Inferior parietal cortex (tissue), 1 donor: ENCODE data around the gene MMP24OS.

ENCODE experiments used
- DNase-seq: peaks from one replicate; pipeline ENCODE4 v3.0.0-alpha.2; 2016; ENCODE audit errors: extremely low spot score

The MMP24OS gene

DNA sequence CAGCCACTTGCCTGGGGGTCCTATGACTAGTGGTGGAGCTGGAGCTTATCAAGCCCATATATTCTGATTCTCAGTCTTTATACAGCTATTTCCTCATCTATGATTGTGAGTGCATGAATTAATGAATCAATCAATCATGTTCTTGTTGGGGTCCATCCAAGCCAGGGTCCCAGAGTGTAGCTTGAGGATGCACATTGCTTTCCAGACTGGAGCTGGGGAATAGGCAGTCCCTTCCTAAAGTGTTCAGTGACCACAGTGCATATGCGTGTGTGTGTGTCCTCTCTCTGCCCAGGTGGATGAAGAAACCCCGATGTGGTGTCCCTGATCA is 26.3 kb downstream of the MMP24OS start:
- DNase-seq = no peak

DNA sequence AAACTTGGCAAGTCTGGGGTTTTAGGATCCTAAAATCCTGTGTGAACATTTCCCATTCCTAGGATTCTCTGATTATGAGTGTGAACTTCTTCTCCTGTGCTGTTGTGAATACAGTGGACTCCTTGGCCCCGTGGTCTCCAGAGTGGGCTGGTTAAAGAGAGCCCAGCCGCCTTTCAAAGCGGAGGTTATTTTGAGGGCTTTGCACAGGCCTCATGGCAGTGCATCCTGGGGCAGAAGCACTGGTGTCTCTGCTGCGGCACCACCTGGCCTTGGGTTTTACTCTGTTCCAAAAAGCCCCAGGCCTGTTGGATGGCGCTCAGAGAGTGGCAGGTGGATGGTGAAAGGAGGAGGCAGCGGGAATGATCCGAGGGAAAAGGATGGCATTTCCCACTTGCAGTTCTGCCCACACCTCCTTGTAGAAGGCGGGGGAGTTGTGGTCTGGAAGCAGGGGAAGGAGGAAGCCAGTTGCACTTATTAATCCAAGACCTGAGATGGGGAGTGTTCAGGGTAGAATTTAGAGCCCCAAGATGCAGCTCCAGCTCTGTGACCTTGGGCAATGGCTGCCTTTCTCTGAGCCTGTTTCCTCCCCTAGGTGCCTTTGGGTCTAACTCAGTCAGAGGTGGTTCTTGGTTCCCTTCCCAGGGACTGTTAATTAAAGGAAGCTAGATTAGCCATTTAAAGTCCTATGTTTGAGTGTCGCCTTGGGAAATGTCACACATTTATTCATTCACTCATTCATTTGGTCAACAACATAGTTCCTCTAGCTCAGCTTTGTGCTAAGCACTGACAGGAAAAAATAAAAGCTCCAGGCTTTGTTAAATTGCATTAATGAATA is 29.1 kb downstream of the MMP24OS start:
- no peak for DNase-seq

DNA sequence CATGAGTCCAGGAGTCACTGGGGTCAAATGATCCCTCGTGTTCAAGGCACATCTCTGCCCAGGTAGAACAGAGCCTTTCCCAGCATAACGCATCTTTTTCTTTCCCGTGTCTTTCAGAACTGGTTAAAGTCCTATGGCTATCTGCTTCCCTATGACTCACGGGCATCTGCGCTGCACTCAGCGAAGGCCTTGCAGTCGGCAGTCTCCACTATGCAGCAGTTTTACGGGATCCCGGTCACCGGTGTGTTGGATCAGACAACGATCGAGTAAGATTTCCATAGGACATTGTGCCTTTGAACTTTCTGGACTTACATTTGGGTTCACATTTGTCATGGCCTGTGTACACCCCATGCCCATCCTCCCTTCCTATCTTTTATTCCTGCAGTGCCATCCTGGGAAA is 31.2 kb downstream of the MMP24OS start:
- no peak for DNase-seq

DNA sequence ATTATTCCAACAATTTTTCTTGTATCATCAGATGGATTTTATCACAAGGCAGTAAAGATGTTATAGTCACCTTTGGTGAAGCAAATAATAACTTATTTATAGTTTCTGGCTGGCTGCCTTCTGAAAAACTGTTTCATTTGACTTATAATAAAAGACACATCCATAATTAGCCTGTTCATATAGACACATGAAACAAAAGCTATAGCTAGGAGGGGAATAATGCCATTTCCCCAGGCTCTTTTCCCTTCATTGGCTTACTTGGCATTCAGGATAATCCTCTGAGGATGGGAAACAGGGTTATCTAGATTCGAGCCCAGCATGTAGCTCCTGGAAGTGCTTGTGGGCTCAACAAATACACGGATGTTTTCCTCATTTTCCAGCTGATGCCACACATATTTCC is 33.9 kb downstream of the MMP24OS start:
- DNase-seq = no peak

DNA sequence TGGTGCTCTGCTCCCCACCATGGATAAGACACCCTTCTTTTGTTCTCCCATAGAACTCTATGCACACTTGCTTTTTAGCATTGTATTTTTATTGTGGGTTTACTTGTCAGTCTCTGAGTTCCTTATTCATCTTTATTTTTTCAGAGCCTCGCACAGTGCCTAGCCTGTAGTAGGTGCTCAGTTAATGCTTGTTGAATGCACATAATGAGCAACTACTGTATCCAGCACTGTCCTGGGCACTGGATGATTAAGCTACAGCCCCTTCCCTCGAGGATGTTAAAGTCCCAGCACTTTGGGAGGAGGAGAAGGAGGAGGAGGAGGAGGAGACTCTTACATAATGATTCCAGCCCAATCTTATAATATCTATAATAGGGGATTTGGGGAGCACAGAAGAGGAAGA is 34.6 kb downstream of the MMP24OS start:
- no peak for DNase-seq

DNA sequence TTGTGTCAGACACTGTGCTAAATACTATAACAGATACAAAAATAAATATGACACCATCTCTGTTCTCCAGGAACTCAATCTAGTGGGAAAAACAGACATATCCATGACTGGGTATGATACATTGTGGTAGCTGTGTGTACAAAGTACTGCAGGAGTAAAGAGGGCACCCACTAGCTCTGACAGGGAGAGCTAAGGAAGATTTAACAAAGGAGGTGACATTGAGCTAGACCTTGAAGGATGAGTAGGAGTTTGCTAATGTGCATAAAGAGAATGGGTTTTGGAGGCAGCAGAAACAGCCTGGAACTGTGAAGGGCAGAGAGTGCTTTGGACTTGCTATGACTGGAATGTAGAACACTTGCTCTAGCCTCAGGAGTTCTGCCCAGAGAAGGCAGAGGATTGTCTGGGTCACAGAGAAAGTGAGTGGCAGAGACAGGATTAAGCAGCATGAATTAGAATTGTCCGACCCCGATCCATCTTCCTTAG is 37.1 kb downstream of the MMP24OS start:
- DNase-seq = no peak

DNA sequence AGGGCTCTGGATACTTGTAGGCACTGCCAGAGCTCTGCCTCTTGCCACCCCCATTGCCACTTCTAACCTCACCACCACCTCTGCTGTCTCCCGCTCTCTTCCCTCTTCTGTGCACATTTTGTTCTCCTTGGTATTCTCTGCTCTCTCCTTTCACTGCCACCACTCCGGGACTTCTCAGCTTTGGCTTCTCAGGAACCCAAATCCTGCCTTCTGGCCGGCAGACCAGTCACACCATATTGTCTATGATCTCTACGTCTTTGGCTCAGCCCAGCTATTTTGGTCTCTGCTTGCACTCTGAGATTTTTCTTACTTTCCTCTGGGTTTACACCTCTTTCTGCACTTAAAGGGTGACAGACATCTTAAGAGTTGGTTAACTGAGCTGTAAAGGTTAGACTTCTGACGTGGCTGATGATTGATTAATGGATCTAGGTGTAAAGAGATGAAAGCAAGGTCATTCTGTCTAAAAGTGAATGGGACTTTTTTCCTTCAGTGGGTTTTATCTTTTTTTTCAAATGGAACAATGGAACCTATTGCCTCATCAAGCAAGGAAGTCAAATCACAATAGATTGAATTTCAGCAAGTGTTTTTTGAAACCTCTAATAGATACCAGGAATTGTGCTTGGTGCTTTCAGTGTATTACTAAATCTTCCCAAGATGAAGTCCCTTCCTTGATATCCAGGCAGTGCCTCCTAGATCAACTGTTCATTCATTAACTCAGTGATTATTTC is 37.7 kb downstream of the MMP24OS start:
- DNase-seq = no peak

DNA sequence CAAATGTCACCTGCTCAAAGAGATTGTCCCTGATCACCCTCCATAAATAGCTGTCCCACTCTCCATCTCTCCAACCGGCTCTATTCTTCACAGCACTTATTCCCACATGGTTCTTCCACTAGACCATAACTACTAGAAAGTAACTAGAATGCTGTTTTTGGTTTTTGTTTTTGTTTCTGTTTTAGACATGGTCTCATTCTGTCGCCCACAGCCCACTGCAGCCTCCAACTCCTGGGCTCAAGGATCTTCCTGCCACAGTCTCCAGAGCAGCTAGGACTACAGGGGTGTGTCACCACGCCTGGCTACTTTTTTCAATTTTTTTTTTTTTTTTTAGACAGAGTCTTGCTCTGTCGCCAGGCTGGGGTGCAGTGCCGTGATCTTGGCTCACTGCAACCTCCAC is 39.2 kb downstream of the MMP24OS start:
- no peak for DNase-seq

DNA sequence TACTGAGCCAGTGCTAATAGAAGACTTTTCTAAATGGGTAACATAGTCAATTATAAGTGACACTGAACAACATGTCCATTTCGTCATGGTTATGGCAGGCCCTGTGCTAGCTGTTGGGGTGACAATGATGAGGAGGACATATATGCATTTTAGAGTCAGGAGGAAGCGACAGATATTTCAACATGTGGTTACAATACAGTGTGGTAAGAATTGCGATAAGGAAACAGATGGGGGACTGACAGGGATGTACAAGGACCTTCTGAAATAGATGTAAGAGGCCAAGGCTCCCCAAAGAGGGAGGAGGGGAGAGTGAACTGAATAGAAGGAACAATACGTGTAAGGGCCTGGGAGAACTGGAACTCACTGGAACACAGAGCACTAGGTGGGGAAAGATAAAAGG is 39.8 kb downstream of the MMP24OS start:
- DNase-seq = no peak

DNA sequence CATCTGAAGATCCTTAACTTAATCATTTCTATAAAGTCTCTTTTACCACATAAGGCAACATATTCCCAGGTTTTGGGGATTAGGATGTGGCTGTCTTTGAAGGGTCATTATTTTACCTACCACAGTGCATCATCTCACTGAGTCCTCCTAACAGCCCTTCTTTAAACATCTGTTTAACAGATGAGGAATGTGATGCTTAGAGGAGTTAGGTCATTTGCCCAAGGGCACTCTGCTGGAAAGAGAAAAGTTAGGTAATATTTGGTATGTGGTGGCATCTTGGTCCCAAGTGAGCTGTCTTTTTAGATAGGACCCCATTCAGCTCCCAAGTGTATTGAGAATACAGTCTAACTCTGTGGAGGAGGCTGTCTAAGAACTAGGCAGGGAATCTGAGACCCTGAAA is 40.4 kb downstream of the MMP24OS start:
- no peak for DNase-seq

DNA sequence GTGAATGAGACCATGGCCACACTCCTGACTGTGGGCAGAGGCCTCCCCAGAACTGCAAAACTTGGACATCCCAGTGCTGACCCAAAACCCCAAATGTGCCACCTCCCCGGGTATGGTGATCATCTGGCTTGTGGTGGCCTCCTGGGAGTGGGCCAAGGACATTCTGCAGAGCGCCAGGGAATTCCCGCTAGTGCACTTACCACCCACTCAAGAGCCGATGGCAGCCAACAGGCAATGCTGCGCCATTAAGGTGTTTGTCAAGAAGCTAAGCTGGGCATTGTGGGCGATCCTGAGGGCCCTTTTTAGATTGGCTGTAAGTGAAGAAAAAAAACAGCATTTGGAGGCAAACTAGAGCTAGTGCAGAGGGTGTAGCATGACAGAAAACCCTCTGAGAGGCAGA is 42.0 kb downstream of the MMP24OS start:
- peak; percentile 31 for DNase-seq

DNA sequence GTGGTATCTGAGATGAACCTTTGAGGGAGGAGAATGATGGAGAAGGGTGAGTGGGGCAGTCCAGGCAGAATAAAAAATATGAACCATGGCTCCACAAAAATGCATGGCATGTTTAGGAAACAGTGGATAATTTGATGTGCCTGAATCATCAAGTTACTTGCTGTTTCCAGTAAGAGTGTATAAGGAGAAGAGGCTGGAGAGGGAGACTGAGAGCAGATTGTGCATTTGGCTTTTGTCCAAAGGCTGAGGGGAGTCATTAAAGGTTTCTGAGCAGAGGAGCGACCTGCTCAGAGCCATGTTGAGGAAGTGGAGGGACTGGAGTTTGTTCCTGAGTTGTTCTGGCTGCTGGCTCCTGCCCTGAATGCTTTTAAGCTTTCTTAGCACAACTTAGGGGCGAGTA is 45.3 kb downstream of the MMP24OS start:
- DNase-seq = no peak

DNA sequence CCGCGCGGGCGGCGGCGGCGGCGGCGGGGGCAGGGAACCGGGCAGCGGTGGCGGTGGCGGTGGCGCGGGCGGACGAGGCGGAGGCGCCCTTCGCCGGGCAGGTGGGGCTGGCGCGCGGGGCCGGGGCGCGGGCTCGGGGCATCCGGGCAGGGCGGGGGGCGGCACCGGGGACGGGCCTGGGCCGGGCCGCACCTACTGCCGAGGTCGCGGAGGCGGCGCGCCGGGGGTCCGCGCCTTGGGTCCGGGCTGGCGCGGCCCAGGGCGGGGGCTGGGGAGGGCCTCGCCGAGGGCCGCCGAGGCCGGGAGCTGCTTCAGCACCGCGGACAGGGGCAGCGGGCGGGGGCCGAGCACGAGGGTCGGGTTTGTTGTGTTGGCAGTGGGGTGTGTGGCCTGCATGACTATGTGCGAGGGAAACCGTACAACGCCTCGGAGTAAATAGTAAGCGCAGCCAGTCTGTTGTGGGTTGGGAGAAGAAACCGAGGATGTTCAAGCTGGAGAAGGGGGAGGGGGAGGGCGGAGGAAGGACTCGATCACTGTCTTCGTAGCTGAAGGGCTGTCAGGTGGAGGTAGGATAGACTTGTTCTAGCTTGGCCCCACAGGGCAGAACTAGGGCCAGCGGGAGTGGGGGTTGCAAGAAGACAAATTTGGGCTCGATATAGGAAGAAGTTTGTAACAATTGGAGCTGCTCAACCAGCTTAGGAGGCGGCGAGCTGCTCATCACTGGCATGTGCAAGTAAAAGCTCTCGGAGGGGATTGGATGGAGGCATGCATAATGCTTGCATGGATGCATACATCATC is 50.8 kb downstream of the MMP24OS start:
- DNase-seq = peak; percentile 17
